HCT116 (cell line): ENCODE results near the gene LDAF1.

Source experiments
- CTCF ChIP-seq, 3 experiments: fragments of 200-600 bp in 1 of 3; sonication (generic) in 1 of 3; IDR thresholded peaks in 2 of 3; conservative IDR thresholded peaks in 1 of 3; 2 replicates each; pipeline ENCODE4 v1.5.1; 2012 to 2017; ENCODE audit warnings: low read depth in 2 of 3, low read length in 2 of 3, antibody characterized with exemption in 1 of 3, borderline replicate concordance in 1 of 3, control low read depth in 1 of 3, mild to moderate bottlenecking in 1 of 3, mixed read lengths in 1 of 3, mixed run types in 1 of 3, moderate library complexity in 1 of 3; ENCODE audit not compliant: insufficient read depth in 1 of 3
- REST ChIP-seq: IDR thresholded peaks from 2 replicates; pipeline ENCODE4 v1.6.1; 2012; ENCODE audit warnings: low read depth
- YY1 ChIP-seq: IDR thresholded peaks from 2 replicates; pipeline ENCODE4 v1.6.1; 2011; ENCODE audit warnings: low read length, low read depth, moderate library complexity, mild to moderate bottlenecking; ENCODE audit not compliant: insufficient replicate concordance; ENCODE audit errors: extremely low read depth
- ZBTB33 ChIP-seq: IDR thresholded peaks from 2 replicates; pipeline ENCODE4 v1.6.1; 2011; ENCODE audit warnings: mild to moderate bottlenecking, low read length, moderate library complexity; ENCODE audit not compliant: insufficient replicate concordance; ENCODE audit errors: extremely low read depth

GRCh38 chr16:21179983-21180365 is 21.5 kb downstream of the LDAF1 start:
- TF ChIP-seq REST (no peak), YY1 (no peak), CTCF (IDR thresholded peaks at IDR 0.05 in 2 of 3, conservative IDR thresholded peaks at IDR 0.05 in 1 of 3; ENCODE audit: borderline replicate concordance in 1 of 3, insufficient read depth in 1 of 3, low read depth in 2 of 3, low read length in 2 of 3) (no peak), ZBTB33 (no peak)
